HG03442 (cell line): Measurements from ENCODE around the gene DOCK9.
"Not testable (repeated sequence)": the region's sequence is repeated elsewhere in the genome, so short reads cannot be mapped to it uniquely, and the experiment has no call there.

Source experiments
- ATAC-seq: cut with Tn5 transposase; IDR thresholded peaks from one replicate; pipeline ENCODE4 v1.9.1; 2021; ENCODE audit warnings: mild to moderate bottlenecking, moderate library complexity; ENCODE audit not compliant: unreplicated experiment

The DOCK9 gene

GRCh38 chr13:98921015-98921580 is 56.8 kb downstream of the DOCK9 start:
- ATAC-seq: no peak

GRCh38 chr13:98919566-98919965 is 58.3 kb downstream of the DOCK9 start:
- ATAC-seq: no peak

GRCh38 chr13:98918771-98919170 is 59.1 kb downstream of the DOCK9 start:
- no peak for ATAC-seq

GRCh38 chr13:98917116-98917515 is 60.7 kb downstream of the DOCK9 start:
- ATAC-seq: no peak

DNA sequence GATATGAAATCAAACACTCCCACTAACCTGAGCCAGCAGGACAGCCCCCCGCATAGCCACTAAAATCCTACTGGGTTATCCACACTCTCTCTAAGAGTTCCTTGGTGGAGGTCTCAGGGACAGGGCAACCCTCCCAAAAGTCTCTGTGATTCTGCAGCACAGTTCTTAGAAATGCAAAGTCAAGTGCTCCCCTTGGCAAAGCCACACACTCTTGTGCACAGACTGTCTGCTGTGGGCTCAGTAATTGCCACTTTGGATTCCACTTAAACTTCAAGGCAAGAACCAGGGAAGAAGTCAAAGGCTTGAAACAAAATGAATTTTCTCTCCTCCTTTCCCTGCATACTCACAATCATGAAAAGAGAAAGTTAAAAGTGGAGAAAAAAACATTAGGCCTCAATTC is 61.5 kb downstream of the DOCK9 start:
- no peak for ATAC-seq

- ATAC-seq: no peak
Measured at GRCh38 chr13:98915981-98916380, 61.9 kb downstream of the DOCK9 start.

DNA sequence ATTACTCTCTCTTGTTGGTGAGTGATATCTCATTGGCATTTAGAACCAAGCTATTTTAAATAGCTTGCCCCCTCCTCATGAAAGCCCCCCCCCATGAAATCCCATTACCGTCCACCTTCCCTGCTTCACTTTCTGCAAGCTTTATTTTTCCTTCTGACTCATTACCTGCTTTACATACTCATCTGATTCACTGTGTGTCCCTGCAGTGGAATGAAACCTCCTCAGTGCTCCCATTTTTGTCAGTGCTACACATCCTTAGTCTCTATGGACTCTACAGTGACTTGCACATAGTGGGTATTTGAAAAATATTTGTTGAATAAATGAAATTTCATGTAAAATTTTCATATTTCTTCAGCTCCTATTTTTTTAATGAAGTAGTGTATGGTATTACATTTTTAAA is 62.3 kb downstream of the DOCK9 start:
- no peak for ATAC-seq

DNA sequence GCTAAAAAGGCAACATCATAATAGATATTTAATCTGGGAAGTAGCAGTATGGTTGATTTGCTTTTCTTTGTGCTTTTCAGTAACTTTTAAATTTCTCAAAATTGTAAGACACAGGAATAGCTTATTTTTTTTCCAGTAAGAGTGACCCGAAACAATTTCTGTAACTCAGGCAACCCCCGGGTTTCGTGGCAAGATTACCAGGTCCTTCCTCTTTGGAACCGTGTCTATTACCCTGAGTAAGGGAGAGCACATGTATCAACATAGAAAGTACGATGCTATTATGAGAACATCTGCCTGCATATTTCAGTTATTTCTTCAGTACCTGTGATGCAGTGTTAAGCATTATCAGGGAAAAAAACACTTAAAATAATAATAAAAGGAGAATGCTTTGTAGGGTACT is 64.1 kb downstream of the DOCK9 start:
- no peak for ATAC-seq

DNA sequence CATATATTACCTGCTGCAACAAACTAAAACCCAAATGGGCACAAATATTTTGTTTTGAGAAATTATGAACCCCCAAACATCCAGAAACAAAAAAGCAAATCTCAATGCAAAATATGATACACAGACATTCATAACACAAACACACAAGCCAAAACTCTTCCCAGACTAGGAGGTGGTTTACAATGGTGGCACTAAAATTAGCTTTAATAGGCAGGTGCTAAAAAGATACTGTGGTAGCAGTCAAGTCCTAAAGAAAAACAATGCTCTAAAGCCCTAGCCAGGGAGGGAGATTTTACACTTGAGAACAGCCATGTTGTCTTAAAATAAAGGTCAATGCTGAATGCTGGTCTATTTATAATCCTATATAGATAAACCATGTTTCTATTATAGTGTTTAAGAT is 65.0 kb downstream of the DOCK9 start:
- no peak for ATAC-seq

DNA sequence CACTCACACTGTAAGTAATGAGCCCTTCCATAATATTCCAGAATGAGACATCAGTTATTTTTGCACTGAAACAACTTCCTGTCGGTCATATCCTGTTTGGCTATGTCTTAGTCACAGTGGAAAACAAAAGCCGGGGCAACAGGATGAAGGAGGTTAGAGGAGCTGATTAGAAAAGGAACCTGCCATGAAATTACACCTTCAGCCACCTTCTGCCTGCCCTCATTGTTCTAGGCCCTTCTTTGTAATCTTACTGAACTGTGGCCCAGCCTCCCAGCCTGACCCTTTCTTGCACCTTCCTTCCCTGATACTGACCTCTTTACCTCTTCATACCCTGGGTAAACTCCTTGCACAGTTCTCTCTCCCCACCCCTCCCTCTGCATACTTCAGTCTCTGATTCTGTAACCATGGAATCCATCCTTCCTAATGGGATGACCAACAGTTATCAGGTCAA is 67.3 kb downstream of the DOCK9 start:
- no peak for ATAC-seq

DNA sequence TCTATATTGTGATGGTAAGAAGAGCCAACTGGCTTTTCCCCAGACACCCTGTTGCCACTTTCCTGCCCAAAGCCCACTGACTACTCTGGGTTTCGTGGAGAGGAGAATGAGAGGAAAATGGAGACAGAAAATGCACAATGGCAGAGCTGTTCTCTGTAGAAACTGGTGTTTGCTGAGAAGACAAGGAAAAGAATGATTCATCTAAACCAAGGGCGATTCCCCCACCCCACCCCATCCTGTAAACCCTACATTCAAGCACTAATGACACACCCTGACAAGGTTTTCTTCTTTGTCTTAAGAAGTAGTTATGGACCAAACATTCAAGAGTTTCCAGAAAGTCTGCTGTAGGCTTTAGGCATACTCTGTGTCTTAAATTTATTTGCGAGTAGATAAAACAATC is 68.8 kb downstream of the DOCK9 start:
- no peak for ATAC-seq

- no peak for ATAC-seq
Measured at GRCh38 chr13:98906746-98907502, 70.9 kb downstream of the DOCK9 start.

GRCh38 chr13:98905199-98905598 is 72.7 kb downstream of the DOCK9 start:
- no peak for ATAC-seq

DNA sequence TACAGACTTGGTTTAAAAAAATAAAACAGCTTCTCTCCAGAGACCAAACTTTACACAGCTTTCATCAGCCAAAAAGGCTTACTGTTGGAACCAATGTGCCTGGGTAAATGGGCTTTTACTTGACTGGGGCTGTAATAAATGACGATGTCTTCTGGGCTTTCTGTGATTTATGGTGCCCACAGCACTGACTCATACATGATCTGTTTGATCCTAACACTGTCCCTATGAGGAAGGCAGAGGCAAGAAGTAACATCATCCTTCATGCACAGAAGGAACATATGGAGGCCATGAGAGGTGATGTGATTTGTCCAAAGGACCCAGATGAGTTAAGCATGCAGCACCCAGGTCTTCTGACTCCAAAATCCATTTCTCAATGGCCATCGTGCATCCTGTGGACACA is 77.4 kb downstream of the DOCK9 start:
- ATAC-seq: no peak

DNA sequence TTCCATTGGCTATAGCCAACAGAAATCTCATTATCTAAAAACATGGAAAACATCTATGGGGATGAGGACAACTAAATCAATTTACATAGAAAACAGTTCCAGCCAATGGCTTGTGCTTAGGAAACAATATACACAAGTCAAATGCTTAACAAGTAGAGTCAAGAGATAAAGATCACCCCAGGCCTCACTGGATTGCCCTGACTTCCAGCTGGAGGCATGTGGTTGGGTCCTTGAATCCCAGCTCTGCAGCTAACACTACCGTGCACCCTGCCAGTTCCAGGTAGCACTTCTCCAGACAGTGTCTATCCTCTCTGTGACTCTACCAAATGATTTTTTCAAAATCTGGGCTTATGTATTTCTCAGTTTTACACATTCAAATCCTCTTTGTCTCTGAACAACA is 80.2 kb downstream of the DOCK9 start:
- no peak for ATAC-seq

- no peak for ATAC-seq
Measured at GRCh38 chr13:98896868-98897144, 81.1 kb downstream of the DOCK9 start.

GRCh38 chr13:98896083-98896867 is 81.6 kb downstream of the DOCK9 start:
- no peak for ATAC-seq

- ATAC-seq: not testable (repeated sequence)
Measured at GRCh38 chr13:98894814-98895213, 83.0 kb downstream of the DOCK9 start.

- ATAC-seq: no peak
Measured at GRCh38 chr13:98893371-98893770, 84.5 kb downstream of the DOCK9 start.

DNA sequence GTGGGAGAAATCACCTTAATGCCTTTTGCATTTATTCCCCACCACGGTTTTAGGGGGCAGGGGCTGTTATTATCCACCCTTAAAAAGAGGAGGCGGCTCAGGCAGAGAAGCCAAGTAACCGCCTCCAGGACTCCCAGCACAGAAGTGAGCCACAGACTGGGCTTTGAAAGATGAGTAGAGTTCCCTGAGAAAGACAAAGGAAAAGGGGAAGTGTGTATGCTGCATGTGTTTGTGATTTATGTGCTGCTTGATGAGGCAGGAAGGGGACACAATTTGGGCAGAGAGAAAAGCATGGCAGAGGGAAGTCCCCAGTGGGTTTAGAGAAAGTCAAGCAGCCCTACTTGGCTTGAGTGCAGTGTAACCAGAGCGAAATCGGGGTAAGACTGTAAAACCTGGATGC is 85.0 kb downstream of the DOCK9 start:
- no peak for ATAC-seq

DNA sequence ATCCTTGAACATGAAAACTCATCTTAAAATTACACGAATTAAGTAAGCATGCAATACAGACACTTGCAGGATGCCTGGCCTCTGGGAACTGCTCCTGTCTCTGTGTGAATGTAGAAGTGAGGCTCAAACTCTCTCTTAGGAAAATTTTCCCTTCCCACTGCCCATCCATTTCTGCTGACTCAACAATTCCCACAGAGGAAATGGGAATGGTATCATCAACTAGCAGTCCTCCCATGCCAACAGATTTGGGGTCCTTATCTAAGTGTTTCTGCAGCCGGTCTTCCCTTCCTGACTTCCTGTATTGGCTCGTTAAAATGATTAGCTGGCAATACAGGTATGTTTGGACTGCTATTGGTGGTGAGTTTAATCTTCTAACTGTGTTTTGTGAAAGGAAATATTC is 85.8 kb downstream of the DOCK9 start:
- no peak for ATAC-seq

DNA sequence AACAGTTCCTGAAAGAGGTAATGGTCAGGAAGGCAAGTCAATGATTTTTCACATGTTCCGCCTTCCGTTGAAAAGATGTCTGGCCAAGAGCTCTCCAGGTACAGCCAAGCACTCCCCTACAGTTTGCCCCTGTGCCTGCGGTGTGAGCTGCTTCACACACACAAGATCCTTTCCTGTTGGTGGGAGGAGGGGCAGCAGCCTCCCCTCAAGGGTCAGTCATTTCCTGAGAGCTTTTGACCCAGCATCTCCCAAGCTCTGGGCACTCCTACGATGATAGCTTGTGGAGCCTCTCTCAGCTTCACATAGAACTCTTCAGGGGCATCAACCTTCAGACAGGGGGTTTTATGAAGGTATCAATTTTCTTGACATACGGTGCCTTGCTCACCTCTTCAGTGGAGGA is 86.9 kb downstream of the DOCK9 start:
- no peak for ATAC-seq
